ENCODE measurements around the gene STRN3. TPM values are rescaled to one million over a fixed set of nuclear protein-coding genes. Genes with fewer than 3 reads are reported as not detected.

Gene STRN3
- total RNA-seq, 4 donors from 2014 or later = 21.5 to 50.0 (median 29.5) TPM

DNA sequence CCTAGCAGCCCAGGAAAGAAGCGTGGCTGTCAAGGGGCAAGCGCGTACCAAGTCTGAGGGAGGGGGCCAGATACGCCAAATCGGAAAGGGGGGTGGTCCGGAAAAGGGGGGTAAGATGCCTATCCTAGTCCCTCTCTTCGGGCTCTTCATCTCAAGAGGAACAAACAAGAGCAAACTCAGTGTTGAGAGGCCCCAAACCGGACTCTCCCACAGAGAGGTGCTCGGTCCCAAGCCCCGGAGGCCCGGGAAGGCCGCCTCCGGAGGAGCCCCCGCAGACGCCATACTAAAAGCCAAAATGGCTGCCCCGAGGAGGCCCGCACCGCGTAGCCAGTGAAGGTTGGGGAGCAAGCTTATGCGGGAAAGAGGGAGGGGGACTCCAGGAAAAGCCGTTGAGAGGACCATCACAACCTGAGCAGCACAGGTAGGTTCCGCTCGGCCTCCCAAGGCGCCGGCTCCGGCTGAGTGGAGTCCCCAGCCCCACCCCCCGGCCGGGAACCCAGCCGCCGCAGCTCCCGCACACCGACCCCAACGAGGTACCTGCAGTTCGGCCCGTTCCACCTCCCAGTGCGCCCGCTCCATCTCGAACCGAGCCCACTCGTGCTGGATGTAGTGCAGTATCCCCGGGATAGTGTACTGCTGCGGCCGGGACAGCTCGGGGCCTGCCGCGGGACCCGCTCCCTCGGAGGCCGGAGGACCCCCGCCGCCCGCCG lies 657 bp downstream of the STRN3 start, which contains the start of gene AP4S1:
Gene AP4S1 (plus strand): TSS at position 283 of the 710 bp plus-strand sequence. CDS start 40,548 bp downstream, outside the sequence.
- Histone ChIP-seq H3K4me3 (peak within 1 kb of the TSS; percentile 77), H3K27ac (peak within 1 kb of the TSS; percentile 96), H3K9me3 (no peaks in the 10 kb centered on the region), H3K27me3 (no peaks in the 10 kb centered on the region), H3K4me1 (peaks cover 26% of the 10 kb centered on the region), H3K36me3 (peaks cover 3% of the 10 kb centered on the region)
- WGBS = 1% methylated on average over 19 of the region's 53 CpGs
- DNase-seq (ENCODE audit: low spot score in 2 of 2) = peak; percentile 78 to 83
- no peak for TF ChIP-seq POLR2A (IDR thresholded peaks at IDR 0.05)
- TF ChIP-seq CTCF (IDR thresholded peaks at IDR 0.05) = no peak
- TF ChIP-seq POLR2AphosphoS5 (IDR thresholded peaks at IDR 0.05) = no peak
- no peak for TF ChIP-seq EP300 (IDR thresholded peaks at IDR 0.05)

DNA sequence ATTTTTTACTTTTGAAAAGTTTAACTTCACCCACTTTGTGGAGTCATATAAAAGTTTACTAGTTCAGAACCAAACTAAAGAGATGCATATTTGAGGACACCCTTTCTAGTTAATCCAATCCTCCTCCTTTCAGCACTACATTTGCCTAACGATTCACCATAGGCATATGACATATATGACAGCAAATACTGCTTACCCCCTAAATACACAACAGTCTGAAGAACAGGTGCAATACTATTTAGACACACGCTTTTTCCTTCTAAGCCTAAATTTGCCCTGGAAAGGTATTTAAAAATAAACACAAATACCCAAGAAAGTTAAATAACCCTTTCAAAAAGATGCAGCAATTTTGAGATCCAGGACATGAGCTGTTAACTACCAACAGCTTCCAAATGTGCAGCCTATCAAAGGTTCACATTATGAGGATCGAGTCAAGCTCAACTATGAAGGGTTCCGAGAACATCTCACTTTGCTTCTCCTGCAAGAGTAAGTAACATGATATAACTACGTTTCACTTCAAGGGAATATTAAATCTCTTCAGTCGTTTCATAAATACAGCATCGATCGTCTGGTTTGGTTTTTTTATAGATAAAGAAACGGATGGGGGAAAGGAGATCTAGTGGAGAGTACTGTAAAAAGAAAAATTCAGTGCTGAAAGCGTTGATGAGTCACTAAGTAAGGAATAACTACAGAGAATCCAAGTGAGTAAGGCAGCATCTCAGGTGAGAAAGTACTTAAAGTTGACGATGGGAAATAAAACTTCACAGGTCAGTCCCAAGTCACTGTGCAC lies 1.4 kb downstream of the STRN3 start:
- Histone ChIP-seq H3K4me3 (peak overlapping the region; percentile 77), H3K27me3 (no peaks in the 10 kb centered on the region), H3K36me3 (peaks cover 8% of the 10 kb centered on the region), H3K9me3 (no peaks in the 10 kb centered on the region), H3K4me1 (peaks cover 26% of the 10 kb centered on the region), H3K27ac (peak overlapping the region; percentile 96)
- no peak for DNase-seq (ENCODE audit: low spot score in 2 of 2)
- TF ChIP-seq POLR2A (IDR thresholded peaks at IDR 0.05) (no peak), POLR2AphosphoS5 (IDR thresholded peaks at IDR 0.05) (no peak), EP300 (IDR thresholded peaks at IDR 0.05) (no peak), CTCF (IDR thresholded peaks at IDR 0.05) (no peak)
- 3% methylated on average over 11 of the region's 11 CpGs for WGBS

- no peak overlapping the region for H3K27ac ChIP-seq
- H3K9me3 ChIP-seq = no peaks in the 10 kb centered on the region
- H3K27me3 ChIP-seq = no peaks in the 10 kb centered on the region
- TF ChIP-seq POLR2A (IDR thresholded peaks at IDR 0.05) (no peak), POLR2AphosphoS5 (IDR thresholded peaks at IDR 0.05) (no peak)
- peaks cover 8% of the 10 kb centered on the region for H3K36me3 ChIP-seq
- no peak for DNase-seq (ENCODE audit: low spot score in 2 of 2)
- H3K4me3 ChIP-seq = peak overlapping the region; percentile 77
- H3K4me1 ChIP-seq = peaks cover 26% of the 10 kb centered on the region
Observed at GRCh38 chr14:31024010-31024480, 2.1 kb downstream of the STRN3 start.

- Histone ChIP-seq H3K4me1 (peaks cover 23% of the 10 kb centered on the region), H3K27me3 (no peaks in the 10 kb centered on the region), H3K27ac (no peak overlapping the region), H3K9me3 (no peaks in the 10 kb centered on the region), H3K36me3 (peaks cover 8% of the 10 kb centered on the region), H3K4me3 (no peak overlapping the region)
- WGBS = 93% methylated on average over 2 of the region's 2 CpGs
- TF ChIP-seq POLR2AphosphoS5 (IDR thresholded peaks at IDR 0.05) (no peak), CTCF (IDR thresholded peaks at IDR 0.05) (no peak), EP300 (IDR thresholded peaks at IDR 0.05) (no peak), POLR2A (IDR thresholded peaks at IDR 0.05) (no peak)
- DNase-seq (ENCODE audit: low spot score in 2 of 2) = no peak
Observed at GRCh38 chr14:31022386-31022785, 3.8 kb downstream of the STRN3 start.

- Histone ChIP-seq H3K9me3 (no peaks in the 10 kb centered on the region), H3K36me3 (peaks cover 8% of the 10 kb centered on the region), H3K27ac (no peak overlapping the region), H3K4me1 (peaks cover 19% of the 10 kb centered on the region), H3K4me3 (no peak overlapping the region), H3K27me3 (no peaks in the 10 kb centered on the region)
- TF ChIP-seq POLR2AphosphoS5 (IDR thresholded peaks at IDR 0.05) (no peak), CTCF (IDR thresholded peaks at IDR 0.05) (no peak), EP300 (IDR thresholded peaks at IDR 0.05) (no peak), POLR2A (IDR thresholded peaks at IDR 0.05) (no peak)
- no peak for DNase-seq (ENCODE audit: low spot score in 2 of 2)
- WGBS = 91% methylated on average over 4 of the region's 4 CpGs
Observed at GRCh38 chr14:31021576-31021949, 4.6 kb downstream of the STRN3 start.
